Camera-type eye (tissue), 1 donor: ENCODE measurements around the gene VMA21. TPM values are rescaled to one million over a fixed set of nuclear protein-coding genes. Genes with fewer than 3 reads are reported as not detected.

Source experiments
- total RNA-seq: library from RNA; depleted of rRNA; stranded (reverse); fragments of >200 nt; gene quantifications from one replicate; pipeline ENCODE4 v1.2.3, GENCODE V29; 2014

The VMA21 gene, protein sequence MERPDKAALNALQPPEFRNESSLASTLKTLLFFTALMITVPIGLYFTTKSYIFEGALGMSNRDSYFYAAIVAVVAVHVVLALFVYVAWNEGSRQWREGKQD
- 83.3 TPM for total RNA-seq

DNA sequence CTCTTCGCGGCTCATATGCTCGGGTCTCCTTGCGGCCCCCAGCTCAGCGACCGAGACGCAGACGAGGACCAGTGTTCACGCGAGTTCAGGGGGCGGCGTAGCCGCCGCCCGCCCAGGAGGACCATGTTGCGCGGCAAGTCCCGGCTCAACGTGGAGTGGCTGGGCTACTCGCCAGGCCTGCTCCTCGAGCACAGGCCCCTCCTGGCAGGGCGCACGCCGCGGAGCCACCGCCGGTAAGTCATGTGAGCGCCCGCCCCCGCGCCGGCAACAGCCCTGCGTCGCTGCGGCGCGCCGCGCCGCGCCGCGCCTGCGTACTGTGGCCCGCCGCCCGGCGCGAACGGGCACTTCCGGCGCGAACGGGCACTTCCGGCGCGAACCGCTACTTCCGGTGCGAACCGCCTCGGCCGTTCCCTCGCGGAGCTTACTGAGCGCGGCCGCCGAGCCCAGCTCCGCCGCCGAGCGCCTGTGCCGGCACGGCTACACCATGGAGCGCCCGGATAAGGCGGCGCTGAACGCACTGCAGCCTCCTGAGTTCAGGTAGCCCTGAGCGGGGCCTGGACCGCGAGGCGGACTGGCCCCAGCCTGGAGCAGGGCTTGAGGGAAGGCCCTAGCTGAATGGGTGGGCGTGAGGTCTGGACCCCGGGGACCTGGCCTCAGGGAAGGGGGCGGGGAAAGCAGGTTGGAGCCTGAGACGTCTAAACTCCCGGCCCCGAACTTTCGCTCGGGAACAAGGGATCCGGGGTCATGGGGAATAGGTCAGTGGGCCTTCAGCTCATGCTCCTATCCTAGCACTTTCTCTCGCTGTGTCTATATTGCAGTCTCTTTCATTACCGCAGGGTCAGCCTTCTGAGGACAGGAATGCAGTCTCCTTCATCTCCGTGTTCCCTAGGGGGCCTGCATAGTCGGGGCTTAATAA lies at the start of gene VMA21:
Gene VMA21 (plus strand): TSS at position 382 of the 916 bp plus-strand sequence. CDS start 103 bp downstream, at position 485.

Other genes with a start within 250 kb of the VMA21 start
- not detected for gene GPR50, start 220.6 kb upstream of the VMA21 start, total RNA-seq
- not detected for gene PASD1, start 166.5 kb downstream of the VMA21 start, total RNA-seq